ENCODE data around the gene TMEFF2.
A peak's percentile ranks its signal among the peaks of the same experiment; 100 is the strongest.

The TMEFF2 gene

GRCh38 chr2:192005211-192005610 lies 189.5 kb downstream of the TMEFF2 start:
- no peak for DNase-seq

DNA sequence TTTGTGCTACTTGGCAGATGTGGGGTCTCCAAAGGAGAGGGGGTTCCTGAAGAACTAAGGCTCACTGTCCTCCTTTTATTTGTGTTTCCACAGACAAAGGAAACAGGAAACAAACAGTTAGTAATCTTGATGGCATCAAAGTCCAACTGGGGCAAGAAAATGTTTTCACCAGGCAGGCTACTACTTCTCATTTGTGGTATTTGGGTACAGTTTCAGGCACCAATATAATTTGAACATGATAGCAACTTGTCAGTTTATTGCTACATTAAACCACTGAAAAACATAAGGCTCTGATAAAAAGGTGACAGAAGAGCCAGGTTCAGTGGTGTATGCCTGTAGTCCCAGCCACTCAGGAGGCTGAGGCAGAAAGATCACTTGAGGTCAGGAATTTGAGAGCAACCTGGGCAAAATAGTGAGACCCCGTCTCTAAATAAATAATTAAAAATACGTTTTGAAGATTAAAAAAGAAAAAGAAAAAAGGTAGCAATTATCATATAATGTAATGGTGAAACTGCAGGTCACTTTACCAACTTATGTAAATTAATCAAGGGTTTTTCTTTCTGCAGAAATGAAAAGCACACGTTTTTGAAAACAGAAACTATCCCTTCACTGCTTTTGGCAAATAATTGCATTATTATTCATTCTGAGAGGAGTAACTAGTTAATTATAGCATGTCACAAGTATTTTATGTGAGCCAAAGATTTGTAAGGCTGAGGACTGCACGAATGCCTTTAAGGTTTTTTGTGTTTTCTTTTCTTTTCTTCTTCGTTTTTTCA lies 190.4 kb downstream of the TMEFF2 start:
- no peak for DNase-seq

DNA sequence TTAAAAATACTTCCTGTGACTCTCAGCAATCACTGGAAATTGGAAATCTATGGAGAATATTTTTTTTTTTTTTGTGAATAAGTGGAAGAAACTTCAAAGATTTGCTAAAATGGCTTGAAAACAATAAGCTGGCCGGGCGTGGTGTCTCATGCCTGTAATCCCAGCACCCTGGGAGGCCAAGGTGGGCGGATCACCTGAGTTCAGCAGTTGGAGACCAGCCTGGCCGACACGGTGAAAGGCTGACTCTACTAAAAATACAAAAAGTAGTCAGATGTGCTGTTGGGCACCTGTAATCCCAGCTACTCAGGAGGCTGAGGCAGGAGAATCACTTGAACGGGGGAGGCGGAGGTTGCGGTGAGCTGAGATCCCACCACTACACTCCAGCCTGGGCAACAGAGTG lies 192.3 kb downstream of the TMEFF2 start:
- no peak for DNase-seq

- peak; percentile 73 for DNase-seq
Observed at GRCh38 chr2:192000196-192000980, 194.3 kb downstream of the TMEFF2 start.

GRCh38 chr2:191999101-191999841 lies 195.5 kb downstream of the TMEFF2 start:
- DNase-seq = no peak

GRCh38 chr2:191995285-191995684 lies 199.4 kb downstream of the TMEFF2 start:
- DNase-seq = no peak

- DNase-seq = no peak
Observed at GRCh38 chr2:191994749-191995148, 200.0 kb downstream of the TMEFF2 start.

- DNase-seq = no peak
Observed at GRCh38 chr2:191991442-191991841, 203.3 kb downstream of the TMEFF2 start.

DNA sequence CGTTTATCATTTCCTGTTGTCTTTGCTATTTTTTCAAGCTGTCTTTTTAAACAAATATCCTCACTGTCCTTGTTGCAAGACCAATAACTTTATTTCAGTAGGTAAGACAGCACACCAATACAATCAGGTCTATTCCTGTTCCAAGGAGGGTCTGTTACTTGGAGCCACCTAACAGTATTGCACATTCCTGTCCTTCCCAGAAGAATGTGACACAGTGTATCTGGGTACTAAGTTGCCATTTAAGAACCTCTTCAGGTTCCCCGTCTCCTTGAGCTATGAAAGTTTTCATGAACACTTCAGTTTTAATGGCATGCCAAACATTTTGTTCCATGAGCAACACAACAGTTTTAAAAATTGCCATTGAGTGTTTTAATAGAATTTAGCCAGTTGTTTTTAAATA lies 209.0 kb downstream of the TMEFF2 start:
- no peak for DNase-seq

GRCh38 chr2:191983591-191983990 lies 211.1 kb downstream of the TMEFF2 start:
- DNase-seq = no peak

DNA sequence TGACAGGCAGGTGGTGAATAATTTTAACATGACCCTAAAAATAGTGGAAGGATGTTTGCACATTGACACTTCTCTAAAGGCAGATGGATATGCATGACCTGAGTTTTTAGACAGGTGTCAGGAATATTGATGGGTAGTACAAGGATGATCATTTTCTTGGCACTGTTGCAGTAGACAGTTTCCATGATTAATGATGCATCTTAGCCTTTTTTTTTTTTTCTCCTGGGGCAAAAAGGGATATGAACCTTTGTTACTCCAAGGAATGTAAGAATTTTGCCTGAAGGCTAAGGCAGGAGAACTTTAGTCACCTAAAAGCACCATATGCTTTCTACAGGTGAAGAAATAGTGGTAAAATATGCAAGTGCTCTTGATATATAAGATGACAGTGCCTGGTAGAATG lies 211.5 kb downstream of the TMEFF2 start:
- DNase-seq = no peak

DNA sequence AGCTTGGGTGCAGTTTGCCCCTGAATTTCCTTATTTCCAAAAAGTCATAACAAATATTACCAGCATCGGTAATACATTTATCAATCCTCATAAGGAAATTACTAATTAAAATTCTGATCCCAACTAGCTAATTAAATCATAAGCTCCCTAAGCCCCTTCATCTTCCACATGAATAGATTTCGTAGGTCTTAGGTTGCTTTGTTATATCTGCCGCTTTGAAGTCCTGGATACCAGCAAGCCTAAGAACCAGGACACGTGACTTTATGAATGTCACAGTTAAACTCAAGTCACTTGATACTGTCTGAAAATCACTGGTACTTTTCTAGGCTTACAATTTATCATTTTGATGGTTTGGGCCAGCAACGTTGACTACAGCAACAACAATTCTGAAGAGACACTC lies 213.0 kb downstream of the TMEFF2 start:
- no peak for DNase-seq

DNA sequence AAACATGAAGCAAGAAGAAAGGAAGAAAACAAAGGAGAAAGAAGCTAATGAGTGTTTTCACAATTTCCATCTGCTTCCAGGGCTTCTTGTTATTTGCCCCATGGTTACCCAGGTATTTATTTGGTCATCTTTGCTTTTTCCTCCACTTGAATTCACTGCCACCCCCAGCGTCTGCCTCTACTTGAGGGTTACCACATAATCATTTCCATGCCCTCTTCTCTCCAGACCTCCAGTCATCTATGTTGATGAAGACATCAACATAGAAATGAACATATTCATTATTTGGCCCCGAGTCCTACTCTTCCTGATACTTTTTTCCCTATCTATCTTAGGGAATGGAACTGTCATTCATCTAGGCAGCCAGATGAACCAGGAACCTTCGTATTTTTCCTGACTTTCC lies 214.2 kb downstream of the TMEFF2 start:
- DNase-seq = no peak

- DNase-seq = no peak
Observed at GRCh38 chr2:191979221-191979730, 215.5 kb downstream of the TMEFF2 start.

DNA sequence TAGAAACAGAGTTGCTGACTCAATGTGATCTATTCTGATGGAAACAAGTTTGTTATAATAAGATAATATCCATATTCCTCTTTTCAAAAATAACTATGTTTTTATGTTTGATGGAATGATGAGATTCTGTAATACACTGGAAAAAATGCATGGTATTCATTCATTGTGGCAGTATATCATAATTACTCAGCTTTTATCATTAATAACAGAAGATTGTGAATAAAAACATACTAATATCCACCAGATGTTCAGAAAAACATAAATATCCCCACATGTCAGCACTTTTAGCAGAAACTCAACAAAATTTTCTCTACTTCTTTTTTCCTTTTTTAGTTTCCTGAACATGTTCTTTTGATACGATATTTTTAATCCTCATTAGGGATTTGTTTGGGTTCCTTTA lies 217.0 kb downstream of the TMEFF2 start:
- DNase-seq = no peak

GRCh38 chr2:191976436-191976835 lies 218.3 kb downstream of the TMEFF2 start:
- DNase-seq = no peak

DNA sequence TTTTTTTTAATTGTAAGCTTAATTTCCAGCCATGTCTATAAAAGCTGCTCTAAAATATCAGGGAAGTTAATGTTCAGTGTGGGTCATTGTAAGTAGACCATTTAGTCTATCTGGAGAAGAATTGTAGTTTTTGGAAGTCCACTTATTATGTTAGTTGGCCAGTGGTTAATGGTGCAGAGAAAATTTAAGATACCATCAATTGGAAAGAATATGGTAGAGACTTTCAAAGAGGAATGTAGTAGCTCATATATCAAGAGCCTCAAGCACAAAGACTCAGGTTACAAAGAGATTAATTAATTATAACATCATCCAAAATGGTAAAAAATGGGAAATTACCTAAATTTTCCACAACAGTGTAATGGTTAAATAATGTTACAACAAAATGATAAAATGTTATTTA lies 220.1 kb downstream of the TMEFF2 start:
- no peak for DNase-seq

- DNase-seq = no peak
Observed at GRCh38 chr2:191970867-191971266, 223.9 kb downstream of the TMEFF2 start.

DNA sequence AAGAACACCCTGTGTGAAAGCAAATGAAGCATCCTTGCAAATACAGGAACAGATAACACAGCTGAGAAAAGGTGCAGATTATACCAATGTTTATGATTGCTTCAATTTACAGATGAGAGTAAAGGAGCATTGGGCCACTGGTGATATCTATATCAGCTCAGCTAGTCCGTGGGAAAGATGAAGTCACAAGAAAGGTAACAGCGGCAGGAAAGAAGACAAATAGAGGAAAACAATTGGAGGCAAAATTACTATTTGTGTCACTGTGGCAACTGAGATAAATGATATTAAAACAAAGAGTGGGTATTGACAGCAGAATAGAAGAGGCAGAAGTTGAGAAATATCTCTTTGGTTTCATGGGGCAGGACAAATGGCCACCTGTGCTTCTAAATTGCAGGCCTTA lies 226.6 kb downstream of the TMEFF2 start:
- DNase-seq = no peak

- DNase-seq = no peak
Observed at GRCh38 chr2:191965733-191966132, 229.0 kb downstream of the TMEFF2 start.

DNA sequence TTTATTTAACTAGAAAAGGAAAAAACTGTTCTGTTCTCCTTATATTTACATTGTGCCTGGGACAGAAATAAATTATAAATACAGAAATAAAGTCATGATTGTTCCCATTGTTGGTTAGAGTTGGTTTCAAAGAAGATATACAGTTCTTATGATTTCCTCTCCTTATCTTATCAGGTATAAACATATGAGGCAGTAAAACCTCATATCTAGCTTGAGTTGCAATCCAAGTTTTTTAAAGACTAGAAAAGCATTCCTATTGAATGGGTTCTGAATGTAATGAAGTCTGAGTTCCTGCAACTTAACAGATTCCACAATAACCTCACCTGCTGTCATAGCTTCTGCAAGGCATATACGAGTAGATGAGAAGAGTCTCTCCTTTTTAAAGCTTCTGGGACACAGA lies 233.2 kb downstream of the TMEFF2 start:
- DNase-seq = no peak

- no peak for DNase-seq
Observed at GRCh38 chr2:191959209-191959608, 235.5 kb downstream of the TMEFF2 start.

Measured in NCI-H2171 (cell line).